CD4-positive, alpha-beta T cell treated with Interleukin-2 at 100 ng/mL for 4 hours (primary cell): ENCODE results near the gene SUPT3H.
"Not testable (repeated sequence)": the region's sequence is repeated elsewhere in the genome, so short reads cannot be mapped to it uniquely, and the experiment has no call there.

ENCODE experiments used
- DNase-seq: peaks from one replicate; pipeline ENCODE4 v3.0.0-alpha.2; 2020; ENCODE audit warnings: low spot score

The SUPT3H gene

GRCh38 chr6:45115696-45116095 is 262.0 kb downstream of the SUPT3H start:
- DNase-seq = no peak

GRCh38 chr6:45112711-45113110 is 265.0 kb downstream of the SUPT3H start:
- no peak for DNase-seq

- no peak for DNase-seq
Measured at GRCh38 chr6:45109551-45109950, 268.2 kb downstream of the SUPT3H start.

GRCh38 chr6:45105170-45105820 is 272.4 kb downstream of the SUPT3H start:
- DNase-seq = no peak

GRCh38 chr6:45104429-45104828 is 273.3 kb downstream of the SUPT3H start:
- DNase-seq = no peak

GRCh38 chr6:45098256-45098655 is 279.5 kb downstream of the SUPT3H start:
- DNase-seq = no peak

- no peak for DNase-seq
Measured at GRCh38 chr6:45094831-45095230, 282.9 kb downstream of the SUPT3H start.

DNA sequence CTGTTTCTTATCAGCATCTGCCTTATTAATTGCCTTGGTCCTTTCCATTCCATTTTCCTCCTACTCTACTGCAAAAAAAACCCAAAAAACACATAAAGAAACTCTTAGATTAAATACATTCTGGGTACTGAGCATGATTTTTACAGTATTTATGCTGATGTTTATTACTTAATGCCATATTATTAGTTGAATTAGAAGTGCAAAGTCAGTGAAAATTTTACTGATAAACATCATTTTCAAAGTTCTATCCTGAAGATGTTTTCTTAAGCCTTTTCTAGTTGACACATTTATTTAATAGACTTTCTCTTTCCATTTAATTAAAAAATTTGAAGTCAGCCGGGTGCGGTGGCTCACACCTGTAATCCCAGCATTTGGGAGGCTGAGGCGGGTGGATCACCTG is 285.6 kb downstream of the SUPT3H start:
- no peak for DNase-seq

DNA sequence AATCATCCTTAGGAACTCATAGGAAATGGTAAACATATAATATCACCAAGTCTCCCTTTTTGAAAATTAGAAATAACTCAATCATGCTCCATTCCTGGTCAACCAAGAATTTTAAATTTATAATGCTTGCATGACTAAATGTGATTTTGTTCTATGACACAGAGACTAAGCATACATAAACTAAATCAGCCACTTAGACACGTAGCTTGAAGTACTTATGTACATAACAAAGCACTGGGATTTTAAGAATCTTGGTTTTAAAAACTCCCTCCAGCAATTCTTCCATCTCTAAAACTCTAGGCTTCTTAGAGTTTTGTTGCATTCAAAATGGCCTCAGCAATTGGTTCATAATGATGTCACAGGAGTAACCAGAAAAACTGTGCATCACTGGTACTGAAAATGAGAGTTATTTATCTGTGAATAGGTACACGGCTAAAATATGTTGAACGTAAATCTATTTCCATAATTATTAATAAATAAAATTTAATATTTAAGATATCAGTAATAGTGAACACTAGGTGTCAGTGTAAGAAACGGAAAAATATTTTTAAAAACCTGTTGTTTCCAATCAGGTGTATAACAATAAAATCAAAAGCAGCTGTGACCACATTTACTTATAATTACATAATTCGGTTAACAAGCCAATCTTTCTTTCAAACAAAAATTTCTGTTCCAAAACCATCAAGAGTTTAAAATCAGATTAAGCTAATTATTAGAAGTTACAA is 291.2 kb downstream of the SUPT3H start:
- no peak for DNase-seq

DNA sequence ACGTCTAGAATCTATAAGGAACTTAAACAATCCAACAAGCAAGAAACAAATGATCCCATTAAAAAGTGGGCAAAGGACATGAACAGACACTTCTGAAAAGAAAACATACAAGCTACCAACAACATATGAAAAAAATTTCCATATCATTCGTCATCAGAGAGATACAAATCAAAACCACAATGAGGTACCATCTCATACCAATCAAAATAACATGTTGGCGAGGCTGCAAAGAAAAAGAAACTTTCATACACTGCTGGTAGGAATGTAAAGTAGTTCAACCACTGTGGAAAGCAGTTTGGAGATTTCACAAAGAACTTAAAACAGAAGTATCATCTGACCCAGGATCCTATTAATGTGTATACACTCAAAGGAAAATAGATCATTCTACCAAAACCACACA is 293.5 kb downstream of the SUPT3H start:
- peak; percentile 8 for DNase-seq

GRCh38 chr6:45082091-45082490 is 295.6 kb downstream of the SUPT3H start:
- DNase-seq = no peak

DNA sequence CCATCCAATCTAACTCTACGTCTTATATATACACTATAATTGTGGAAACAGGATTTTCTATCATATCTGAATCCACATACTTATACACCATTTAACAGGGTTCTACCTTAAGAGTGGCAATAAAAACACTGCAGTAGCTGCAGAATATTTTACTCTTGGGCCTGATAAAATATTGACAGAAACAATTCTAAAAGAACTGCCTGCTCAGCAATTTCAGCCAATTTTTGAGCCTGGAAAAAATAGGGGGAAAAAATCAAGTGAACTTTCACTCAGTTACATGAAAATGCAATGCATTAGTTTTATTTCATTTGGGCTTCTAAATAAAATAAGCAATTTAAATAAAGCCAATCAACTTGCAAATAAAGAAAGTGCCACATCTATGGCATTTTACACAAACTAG is 296.1 kb downstream of the SUPT3H start:
- DNase-seq = no peak

- DNase-seq = no peak
Measured at GRCh38 chr6:45078432-45078831, 299.3 kb downstream of the SUPT3H start.

- DNase-seq = no peak
Measured at GRCh38 chr6:45076217-45076930, 301.4 kb downstream of the SUPT3H start.

GRCh38 chr6:45075246-45075645 is 302.5 kb downstream of the SUPT3H start:
- no peak for DNase-seq

GRCh38 chr6:45074439-45074838 is 303.3 kb downstream of the SUPT3H start:
- no peak for DNase-seq

- no peak for DNase-seq
Measured at GRCh38 chr6:45073771-45074170, 304.0 kb downstream of the SUPT3H start.

- no peak for DNase-seq
Measured at GRCh38 chr6:45072673-45073072, 305.1 kb downstream of the SUPT3H start.

GRCh38 chr6:45072016-45072415 is 305.7 kb downstream of the SUPT3H start:
- DNase-seq = no peak

GRCh38 chr6:45069091-45069490 is 308.6 kb downstream of the SUPT3H start:
- no peak for DNase-seq

DNA sequence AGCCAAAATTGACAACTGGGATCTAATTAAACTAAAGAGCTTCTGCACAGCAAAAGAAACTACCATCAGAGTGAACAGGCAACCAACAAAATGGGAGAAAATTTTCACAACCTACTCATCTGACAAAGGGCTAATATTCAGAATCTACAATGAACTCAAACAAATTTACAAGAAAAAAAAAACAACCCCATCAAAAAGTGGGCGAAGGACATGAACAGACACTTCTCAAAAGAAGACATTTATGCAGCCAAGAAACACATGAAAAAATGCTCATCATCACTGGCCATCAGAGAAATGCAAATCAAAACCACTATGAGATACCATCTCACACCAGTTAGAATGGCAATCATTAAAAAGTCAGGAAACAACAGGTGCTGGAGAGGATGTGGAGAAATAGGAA is 310.3 kb downstream of the SUPT3H start:
- DNase-seq = not testable (repeated sequence)

DNA sequence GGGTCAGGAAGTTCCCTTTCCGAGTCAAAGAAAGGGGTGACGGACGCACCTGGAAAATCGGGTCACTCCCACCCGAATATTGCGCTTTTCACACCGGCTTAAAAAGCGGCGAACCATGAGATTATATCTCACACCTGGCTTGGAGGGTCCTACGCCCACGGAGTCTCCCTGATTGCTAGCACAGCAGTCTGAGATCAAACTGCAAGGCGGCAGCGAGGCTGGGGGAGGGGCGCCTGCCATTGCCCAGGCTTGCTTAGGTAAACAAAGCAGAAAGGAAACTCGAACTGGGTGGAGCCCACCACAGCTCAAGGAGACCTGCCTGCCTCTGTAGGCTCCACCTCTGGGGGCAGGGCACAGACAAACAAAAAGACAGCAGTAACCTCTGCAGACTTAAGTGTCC is 315.1 kb downstream of the SUPT3H start:
- not testable (repeated sequence) for DNase-seq

DNA sequence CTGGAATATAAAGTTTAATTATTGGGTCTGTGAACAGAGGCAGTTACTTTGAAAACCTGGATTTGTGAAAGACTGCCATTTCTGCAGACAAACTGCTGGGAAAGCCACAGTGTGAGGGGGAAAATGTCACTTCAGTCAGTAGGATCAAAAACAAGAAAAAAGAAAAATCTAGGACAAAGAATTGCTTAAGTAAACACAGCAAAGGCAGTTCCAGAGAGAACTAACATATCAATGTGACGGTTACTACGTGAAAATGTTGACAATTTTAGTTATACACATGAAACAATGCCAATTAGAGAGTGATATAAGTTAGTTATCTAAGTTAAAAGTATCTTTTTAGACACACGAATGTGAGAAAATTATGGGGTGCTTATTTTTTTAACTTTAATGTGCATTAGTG is 320.0 kb downstream of the SUPT3H start:
- DNase-seq = no peak
